GM12878 (cell line): Measurements from ENCODE around the gene OR52E1.

Experiments used
- ASH2L ChIP-seq: fragments of 300-600, 200-600 bp; sonication (generic); IDR thresholded peaks from 2 replicates; pipeline ENCODE4 v1.6.1; 2017; ENCODE audit warnings: low read depth, mild to moderate bottlenecking, borderline replicate concordance
- GATAD2B ChIP-seq: fragments of 450-650 bp; conservative IDR thresholded peaks from 2 replicates; pipeline ENCODE4 v1.6.1; 2017; ENCODE audit warnings: low read depth, mild to moderate bottlenecking, moderate library complexity
- NFXL1 ChIP-seq: fragments of 450-650 bp; IDR thresholded peaks from 2 replicates; pipeline ENCODE4 v1.6.1; 2017; ENCODE audit warnings: antibody characterized with exemption, mild to moderate bottlenecking, borderline replicate concordance

DNA sequence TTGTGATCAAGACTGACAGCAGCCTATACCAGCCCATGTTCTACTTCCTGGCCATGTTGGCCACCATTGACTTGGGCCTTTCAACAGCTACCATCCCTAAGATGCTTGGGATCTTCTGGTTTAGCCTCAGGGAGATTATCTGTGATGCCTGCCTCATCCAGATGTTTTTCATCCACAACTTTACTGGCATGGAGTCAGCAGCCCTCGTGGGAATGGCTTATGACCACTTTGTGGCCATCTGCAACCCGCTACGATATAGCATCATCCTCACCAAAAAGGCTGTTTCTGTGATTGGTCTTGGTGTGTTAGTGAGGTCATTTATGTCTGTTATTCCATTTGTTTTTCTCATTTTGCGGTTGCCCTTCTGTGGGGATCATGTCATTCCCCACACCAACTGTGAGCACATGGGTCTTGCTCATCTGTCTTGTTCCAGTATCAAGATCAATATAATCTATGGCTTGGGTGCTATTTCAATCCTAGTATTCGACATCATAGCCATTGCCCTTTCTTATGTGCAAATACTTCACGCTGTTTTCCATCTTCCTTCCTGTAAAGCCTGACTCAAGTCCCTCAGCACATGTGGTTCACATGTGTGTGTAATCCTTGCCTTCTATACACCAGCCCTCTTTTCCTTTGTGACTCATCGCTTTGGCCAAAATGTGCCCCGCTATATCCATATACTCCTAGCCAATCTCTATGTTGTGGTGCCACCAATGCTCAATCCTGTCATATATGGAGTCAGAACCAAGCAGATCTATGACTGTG is 23.6 kb downstream of the OR52E1 start:
- no peak for TF ChIP-seq GATAD2B
- TF ChIP-seq ASH2L: no peak
- TF ChIP-seq NFXL1: no peak
